ENCODE data around the gene FAM83F.
A peak's percentile ranks its signal among the peaks of the same experiment; 100 is the strongest.

Gene FAM83F

GRCh38 chr22:39994041-39994565 lies 651 bp upstream of the FAM83F start:
- no peak for DNase-seq (ENCODE audit: low spot score)

GRCh38 chr22:39995393-39996252 lies 869 bp downstream of the FAM83F start:
- DNase-seq (ENCODE audit: low spot score), result no peak

- no peak for DNase-seq (ENCODE audit: low spot score)
These were observed 2.0 kb downstream of the FAM83F start for GRCh38 chr22:39996732-39997131.

- no peak for DNase-seq (ENCODE audit: low spot score)
These were observed 2.7 kb downstream of the FAM83F start for GRCh38 chr22:39997421-39997820.

GRCh38 chr22:39997939-39998726 lies 3.4 kb downstream of the FAM83F start:
- no peak for DNase-seq (ENCODE audit: low spot score)

GRCh38 chr22:39999144-39999757 lies 4.5 kb downstream of the FAM83F start:
- DNase-seq (ENCODE audit: low spot score), result peak; percentile 60

- DNase-seq (ENCODE audit: low spot score), result no peak
These were observed 5.4 kb downstream of the FAM83F start for GRCh38 chr22:40000171-40000570.

- DNase-seq (ENCODE audit: low spot score), result no peak
These were observed 6.4 kb downstream of the FAM83F start for GRCh38 chr22:40001106-40001505.

- DNase-seq (ENCODE audit: low spot score), result no peak
These were observed 7.2 kb downstream of the FAM83F start for GRCh38 chr22:40001800-40002577.

- no peak for DNase-seq (ENCODE audit: low spot score)
These were observed 8.4 kb downstream of the FAM83F start for GRCh38 chr22:40002935-40003715.

- DNase-seq (ENCODE audit: low spot score), result no peak
These were observed 10.1 kb downstream of the FAM83F start for GRCh38 chr22:40004836-40005235.

- no peak for DNase-seq (ENCODE audit: low spot score)
These were observed 11.9 kb downstream of the FAM83F start for GRCh38 chr22:40006641-40007040.

GRCh38 chr22:40007853-40008710 lies 13.3 kb downstream of the FAM83F start:
- no peak for DNase-seq (ENCODE audit: low spot score)

- no peak for DNase-seq (ENCODE audit: low spot score)
These were observed 14.1 kb downstream of the FAM83F start for GRCh38 chr22:40008726-40009291.

- no peak for DNase-seq (ENCODE audit: low spot score)
These were observed 14.6 kb downstream of the FAM83F start for GRCh38 chr22:40009292-40009774.

- no peak for DNase-seq (ENCODE audit: low spot score)
These were observed 15.4 kb downstream of the FAM83F start for GRCh38 chr22:40009951-40010671.

GRCh38 chr22:40010746-40011145 lies 16.0 kb downstream of the FAM83F start:
- no peak for DNase-seq (ENCODE audit: low spot score)

- no peak for DNase-seq (ENCODE audit: low spot score)
These were observed 20.0 kb downstream of the FAM83F start for GRCh38 chr22:40014667-40015248.

All from AG08396 (cell line).